ENCODE data around the gene VPS8. TPM values are rescaled to one million over a fixed set of nuclear protein-coding genes. Genes with fewer than 3 reads are reported as not detected.

Gene VPS8
- total and polyA plus RNA-seq, 2 of the 8 experiments (the other 6 are each of a cell fraction or from before 2014, with no cell fraction given): 13.0 to 41.0 TPM

GRCh38 chr3:184805351-184806038 is 6.5 kb upstream of the VPS8 start (continued):
- no peak for TF ChIP-seq JUND (IDR thresholded peaks at IDR 0.05; ENCODE audit: low read length)
- TF ChIP-seq GTF2F1 (IDR thresholded peaks at IDR 0.05; ENCODE audit: borderline replicate concordance, low read depth, low read length): no peak
- TF ChIP-seq ASH2L (IDR thresholded peaks at IDR 0.05; ENCODE audit: low read length): no peak
